Measurements from ENCODE around the gene HTR3D.
"Not testable (repeated sequence)": the region's sequence is repeated elsewhere in the genome, so short reads cannot be mapped to it uniquely, and the experiment has no call there.

Gene HTR3D

GRCh38 chr3:184004476-184004875, 27.1 kb upstream of the HTR3D start:
- FAIRE-seq (no peak), DNase-seq (ENCODE audit: insufficient read length) (no peak)
- TF ChIP-seq TAF1 (IDR thresholded peaks at IDR 0.05; ENCODE audit: borderline replicate concordance, low read depth, low read length) (no peak), POLR2A (IDR thresholded peaks at IDR 0.05; ENCODE audit: low read depth, low read length) (no peak), POLR2AphosphoS5 (IDR thresholded peaks at IDR 0.05; ENCODE audit: low read depth, low read length) (no peak)

- TF ChIP-seq POLR2A (IDR thresholded peaks at IDR 0.05; ENCODE audit: low read depth, low read length) = no peak
- no peak for TF ChIP-seq TAF1 (IDR thresholded peaks at IDR 0.05; ENCODE audit: borderline replicate concordance, low read depth, low read length)
- no peak for TF ChIP-seq POLR2AphosphoS5 (IDR thresholded peaks at IDR 0.05; ENCODE audit: low read depth, low read length)
- no peak for FAIRE-seq
- DNase-seq (ENCODE audit: insufficient read length) = peak; percentile 21
These were observed 25.5 kb upstream of the HTR3D start for GRCh38 chr3:184005941-184006507.

- not testable (repeated sequence) for FAIRE-seq; DNase-seq (ENCODE audit: insufficient read length)
These were observed 24.3 kb upstream of the HTR3D start for GRCh38 chr3:184007143-184007813.

- FAIRE-seq = no peak
- DNase-seq (ENCODE audit: insufficient read length) = no peak
- TF ChIP-seq TAF1 (IDR thresholded peaks at IDR 0.05; ENCODE audit: borderline replicate concordance, low read depth, low read length) (no peak), POLR2A (IDR thresholded peaks at IDR 0.05; ENCODE audit: low read depth, low read length) (no peak), POLR2AphosphoS5 (IDR thresholded peaks at IDR 0.05; ENCODE audit: low read depth, low read length) (no peak)
These were observed 23.4 kb upstream of the HTR3D start for GRCh38 chr3:184008161-184008560.

- DNase-seq (ENCODE audit: insufficient read length) (no peak), FAIRE-seq (no peak)
- TF ChIP-seq POLR2AphosphoS5 (IDR thresholded peaks at IDR 0.05; ENCODE audit: low read depth, low read length) = no peak
- no peak for TF ChIP-seq TAF1 (IDR thresholded peaks at IDR 0.05; ENCODE audit: borderline replicate concordance, low read depth, low read length)
- TF ChIP-seq POLR2A (IDR thresholded peaks at IDR 0.05; ENCODE audit: low read depth, low read length) = no peak
These were observed 20.2 kb upstream of the HTR3D start for GRCh38 chr3:184011230-184011876.

GRCh38 chr3:184011937-184012889, 19.3 kb upstream of the HTR3D start:
- no peak for TF ChIP-seq POLR2A (IDR thresholded peaks at IDR 0.05; ENCODE audit: low read depth, low read length)
- no peak for TF ChIP-seq POLR2AphosphoS5 (IDR thresholded peaks at IDR 0.05; ENCODE audit: low read depth, low read length)
- no peak for TF ChIP-seq TAF1 (IDR thresholded peaks at IDR 0.05; ENCODE audit: borderline replicate concordance, low read depth, low read length)
- FAIRE-seq (no peak), DNase-seq (ENCODE audit: insufficient read length) (no peak)

- DNase-seq (ENCODE audit: insufficient read length) (no peak), FAIRE-seq (no peak)
- no peak for TF ChIP-seq TAF1 (IDR thresholded peaks at IDR 0.05; ENCODE audit: borderline replicate concordance, low read depth, low read length)
- TF ChIP-seq POLR2A (IDR thresholded peaks at IDR 0.05; ENCODE audit: low read depth, low read length) = no peak
- no peak for TF ChIP-seq POLR2AphosphoS5 (IDR thresholded peaks at IDR 0.05; ENCODE audit: low read depth, low read length)
These were observed 16.0 kb upstream of the HTR3D start for GRCh38 chr3:184015381-184016019.

GRCh38 chr3:184016169-184016570, 15.4 kb upstream of the HTR3D start:
- no peak for FAIRE-seq
- TF ChIP-seq POLR2A (IDR thresholded peaks at IDR 0.05; ENCODE audit: low read depth, low read length) = no peak
- no peak for TF ChIP-seq POLR2AphosphoS5 (IDR thresholded peaks at IDR 0.05; ENCODE audit: low read depth, low read length)
- TF ChIP-seq TAF1 (IDR thresholded peaks at IDR 0.05; ENCODE audit: borderline replicate concordance, low read depth, low read length) = no peak
- no peak for DNase-seq (ENCODE audit: insufficient read length)

GRCh38 chr3:184016811-184017671, 14.5 kb upstream of the HTR3D start:
- FAIRE-seq = no peak
- TF ChIP-seq TAF1 (IDR thresholded peaks at IDR 0.05; ENCODE audit: borderline replicate concordance, low read depth, low read length) (no peak), POLR2A (IDR thresholded peaks at IDR 0.05; ENCODE audit: low read depth, low read length) (no peak), POLR2AphosphoS5 (IDR thresholded peaks at IDR 0.05; ENCODE audit: low read depth, low read length) (no peak)
- DNase-seq (ENCODE audit: insufficient read length) = peak; percentile 78

Measured in GM12892 (cell line).